GM10266 (cell line): ENCODE data around the gene CRACR2B.

Experiments used
- DNase-seq: peaks from one replicate; pipeline ENCODE4 v3.0.0; 2012; ENCODE audit errors: extremely low spot score
- TF ChIP-seq, protein P1 (sequence below): IDR thresholded peaks from 2 replicates; pipeline ENCODE4 v1.5.1; 2012; ENCODE audit warnings: mild to moderate bottlenecking, low read depth; ENCODE audit not compliant: control insufficient read depth, insufficient read depth; ENCODE audit errors: missing control alignments

Gene CRACR2B

DNA sequence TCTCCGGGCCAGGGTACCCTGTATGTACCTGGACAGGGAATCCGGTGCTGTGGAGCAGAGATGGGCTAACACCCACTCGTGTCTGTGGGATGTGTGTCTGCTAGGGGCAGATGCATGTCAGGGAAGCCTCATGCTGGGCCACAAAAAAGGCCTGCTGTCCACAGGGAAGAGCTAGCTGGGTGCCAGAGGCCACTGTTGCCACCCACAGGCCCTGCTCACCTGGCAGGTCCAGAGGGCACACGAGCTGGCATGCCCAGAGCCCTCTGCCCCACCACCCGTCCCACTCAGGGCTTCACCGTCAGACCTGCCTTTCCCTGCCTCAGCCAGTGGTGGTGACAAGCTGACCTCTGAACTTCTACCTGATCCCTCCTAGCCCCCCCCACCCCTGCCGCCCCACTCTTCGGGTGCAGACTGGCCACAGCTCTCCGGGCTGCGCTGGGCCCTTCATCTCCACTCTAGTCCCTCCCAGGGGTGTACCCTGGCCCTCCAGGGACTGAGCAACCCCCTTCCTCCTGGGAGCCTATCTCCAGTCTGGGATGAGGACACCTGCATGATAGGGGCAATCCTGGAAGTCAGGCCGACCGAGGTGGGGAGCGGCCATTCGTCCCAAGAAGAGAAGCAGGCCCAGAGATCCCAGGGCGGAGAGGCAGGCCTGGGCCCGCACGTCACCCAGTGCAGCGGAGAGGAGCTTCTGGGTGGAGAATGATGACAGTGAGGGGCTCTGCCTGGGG is 31.0 kb upstream of the CRACR2B start:
- TF ChIP-seq, protein P1, sequence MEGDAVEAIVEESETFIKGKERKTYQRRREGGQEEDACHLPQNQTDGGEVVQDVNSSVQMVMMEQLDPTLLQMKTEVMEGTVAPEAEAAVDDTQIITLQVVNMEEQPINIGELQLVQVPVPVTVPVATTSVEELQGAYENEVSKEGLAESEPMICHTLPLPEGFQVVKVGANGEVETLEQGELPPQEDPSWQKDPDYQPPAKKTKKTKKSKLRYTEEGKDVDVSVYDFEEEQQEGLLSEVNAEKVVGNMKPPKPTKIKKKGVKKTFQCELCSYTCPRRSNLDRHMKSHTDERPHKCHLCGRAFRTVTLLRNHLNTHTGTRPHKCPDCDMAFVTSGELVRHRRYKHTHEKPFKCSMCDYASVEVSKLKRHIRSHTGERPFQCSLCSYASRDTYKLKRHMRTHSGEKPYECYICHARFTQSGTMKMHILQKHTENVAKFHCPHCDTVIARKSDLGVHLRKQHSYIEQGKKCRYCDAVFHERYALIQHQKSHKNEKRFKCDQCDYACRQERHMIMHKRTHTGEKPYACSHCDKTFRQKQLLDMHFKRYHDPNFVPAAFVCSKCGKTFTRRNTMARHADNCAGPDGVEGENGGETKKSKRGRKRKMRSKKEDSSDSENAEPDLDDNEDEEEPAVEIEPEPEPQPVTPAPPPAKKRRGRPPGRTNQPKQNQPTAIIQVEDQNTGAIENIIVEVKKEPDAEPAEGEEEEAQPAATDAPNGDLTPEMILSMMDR, result no peak
- DNase-seq, result no peak

DNA sequence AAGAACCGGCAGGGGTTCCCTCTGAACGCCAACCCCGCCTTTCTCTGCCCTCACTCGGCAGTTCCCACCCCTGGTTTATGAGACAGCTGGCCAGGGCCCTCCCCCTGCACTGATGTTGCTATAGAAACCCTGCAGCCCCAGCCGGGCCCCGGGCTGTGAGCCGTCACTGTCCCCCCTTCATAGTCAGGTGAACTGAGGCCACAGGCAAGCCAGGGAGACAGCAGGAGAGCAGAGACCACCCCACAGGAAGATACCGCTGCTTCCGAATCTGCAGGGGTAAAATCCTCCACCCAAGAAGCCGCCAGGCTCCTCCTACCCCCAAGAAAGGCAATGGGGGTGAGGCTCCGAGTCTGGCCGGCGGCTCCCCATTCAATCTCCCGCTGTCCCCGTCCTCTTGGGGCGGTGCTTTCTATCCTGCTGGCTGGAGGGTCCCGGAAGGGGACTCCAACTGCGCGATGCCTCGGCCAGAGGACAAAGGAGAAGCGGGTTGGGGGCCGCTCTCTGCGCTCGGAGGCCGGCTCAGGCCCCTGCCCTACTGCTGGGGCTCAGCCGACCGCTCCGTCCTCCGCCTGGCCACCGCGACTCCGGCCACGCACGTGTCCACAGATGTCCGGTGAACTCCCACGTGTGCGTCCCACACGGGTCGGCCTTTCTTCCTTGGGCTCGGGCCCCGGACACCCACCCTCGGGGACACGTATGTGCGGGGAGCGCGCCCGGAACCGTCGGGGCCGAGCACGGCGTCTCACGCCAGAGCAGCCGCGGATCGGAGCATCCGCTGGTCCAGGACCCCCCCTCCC is 30.2 kb upstream of the CRACR2B start:
- DNase-seq, result peak; percentile 93
- TF ChIP-seq, protein P1, result no peak

DNA sequence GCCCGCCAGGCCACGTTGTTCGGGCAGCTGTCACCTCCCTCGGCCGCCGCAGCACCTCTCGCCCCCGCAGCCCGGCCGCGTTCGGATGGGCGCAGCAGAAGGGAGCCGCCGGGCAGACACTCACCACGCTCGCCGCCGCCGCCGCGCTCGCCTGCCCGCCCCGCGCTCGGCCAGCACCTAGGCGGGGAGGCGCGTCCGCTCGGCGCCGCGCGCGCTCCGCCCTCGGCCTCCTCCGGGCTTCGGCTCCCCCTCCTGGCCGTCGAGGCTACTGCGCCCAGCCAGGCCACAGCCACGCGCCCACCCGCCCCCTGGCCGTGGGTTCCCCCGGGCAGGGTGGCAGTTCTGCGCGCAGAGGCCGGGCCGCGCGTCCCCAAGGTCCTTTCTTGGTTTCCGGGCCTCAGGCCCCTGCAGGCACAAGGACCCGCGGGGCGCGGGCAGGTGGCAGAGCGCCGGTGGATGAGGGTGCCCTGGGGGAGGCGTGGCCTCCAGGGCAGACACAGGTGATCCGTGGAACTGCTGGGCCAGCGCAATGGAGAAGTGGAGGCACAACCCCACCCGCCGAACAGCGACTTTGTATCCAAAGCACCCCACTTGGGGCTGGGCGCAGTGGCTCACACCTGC is 29.5 kb upstream of the CRACR2B start, which contains the start of gene SLC25A22:
Gene SLC25A22 (minus strand): TSS at position 189 of the 621 bp plus-strand sequence. CDS start 3,275 bp downstream, outside the sequence.
- TF ChIP-seq, protein P1, result peak; percentile 89
- DNase-seq, result peak; percentile 97

DNA sequence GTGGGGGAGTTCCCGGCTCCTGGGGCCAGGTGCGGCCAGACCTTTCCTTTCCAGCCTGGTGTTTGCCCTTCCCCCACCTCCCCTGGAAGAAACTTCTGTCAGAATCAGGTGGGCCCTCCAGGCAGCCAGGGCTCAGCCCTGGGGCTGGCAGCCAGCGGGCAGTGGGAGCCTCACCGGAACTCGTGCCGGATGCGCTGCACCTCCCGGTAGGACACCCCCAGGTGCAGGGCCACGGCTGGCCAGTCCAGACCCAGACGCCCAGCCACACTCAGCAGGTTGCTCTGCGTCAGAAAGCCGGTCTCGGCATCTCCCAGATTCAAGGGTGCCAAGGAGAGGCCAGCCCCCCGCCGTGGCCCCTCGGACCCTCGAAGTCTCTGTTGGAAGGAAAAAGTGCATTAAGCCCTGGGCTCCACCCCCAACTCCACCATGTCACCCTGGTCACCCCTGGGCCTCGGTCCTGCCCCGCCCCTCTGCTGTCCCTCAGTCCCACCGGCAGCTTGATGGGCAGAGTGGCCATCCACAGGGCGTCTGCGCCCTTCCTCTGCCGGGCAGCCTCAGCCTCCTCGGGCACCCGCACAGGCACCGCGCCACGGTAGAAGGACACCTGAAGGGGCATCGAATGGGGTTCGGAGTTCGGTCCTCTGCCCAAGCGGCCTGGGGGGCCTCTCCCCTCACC is 27.9 kb upstream of the CRACR2B start:
- TF ChIP-seq, protein P1, result no peak
- no peak for DNase-seq

DNA sequence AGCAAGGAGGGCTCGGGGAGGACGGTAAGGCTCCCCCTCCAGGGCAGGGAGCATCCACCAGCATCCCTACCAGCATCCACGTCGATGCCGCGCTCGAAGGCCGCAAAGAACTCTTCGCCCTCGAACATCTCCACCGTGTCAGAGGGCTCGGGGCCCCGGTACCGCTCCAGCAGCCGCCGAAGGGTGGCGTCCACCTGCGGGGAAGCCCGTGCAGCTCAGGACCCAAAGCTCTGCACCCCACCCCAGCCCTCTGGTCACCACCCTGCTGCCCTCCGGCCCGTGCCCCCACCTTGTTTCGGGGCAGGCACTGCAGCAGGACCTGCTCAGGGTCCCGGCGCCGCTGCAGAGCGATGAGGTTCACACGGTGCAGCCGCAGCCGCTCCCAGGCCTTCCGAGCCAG is 27.2 kb upstream of the CRACR2B start:
- TF ChIP-seq, protein P1, result no peak
- DNase-seq, result no peak

DNA sequence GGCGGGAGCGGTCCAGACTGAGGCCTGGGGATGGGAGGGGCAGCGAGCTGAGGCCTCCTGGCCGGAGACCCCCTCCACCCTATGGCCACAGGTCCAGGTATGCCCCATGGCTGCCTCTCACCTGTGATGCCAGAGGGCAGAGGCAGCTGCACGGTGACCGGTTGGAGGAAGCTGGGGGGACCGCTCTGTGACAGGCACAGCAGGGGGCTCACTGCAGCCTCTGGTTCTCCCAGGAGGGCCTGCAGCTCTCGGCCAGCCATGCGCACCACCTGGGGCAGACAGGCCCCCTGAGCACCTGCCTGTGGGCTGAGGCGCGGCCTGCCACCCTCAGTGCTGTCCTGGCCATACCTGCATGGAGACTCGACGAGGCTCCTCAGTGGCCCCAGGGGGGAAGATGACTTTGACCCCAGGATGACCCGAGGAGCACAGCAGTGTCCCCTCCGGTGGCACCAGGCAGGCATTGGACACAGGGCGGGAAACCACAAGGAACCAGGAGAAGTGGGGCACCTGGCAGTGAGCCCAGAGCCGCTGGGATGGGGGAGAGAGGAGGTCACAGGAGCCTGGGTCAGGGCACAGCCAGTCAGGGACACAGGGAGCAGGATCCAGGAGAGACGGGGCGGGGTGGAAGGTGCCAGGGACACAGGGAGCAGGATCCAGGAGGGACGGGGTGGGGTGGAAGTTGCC is 26.5 kb upstream of the CRACR2B start:
- no peak for DNase-seq
- TF ChIP-seq, protein P1, result no peak
